ENCODE measurements around the gene CD48. TPM values are rescaled to one million over a fixed set of nuclear protein-coding genes. Genes with fewer than 3 reads are reported as not detected.

The CD48 gene
- total and polyA plus RNA-seq, 2 of the 4 experiments (the other 2 are of a cell fraction): not detected

GRCh38 chr1:160744852-160745520, 33.4 kb upstream of the CD48 start:
- H3K9me3 ChIP-seq (ENCODE audit: control insufficient read depth, insufficient read depth, low read length): no peaks in the 10 kb centered on the region
- no peak overlapping the region for H4K5ac ChIP-seq (ENCODE audit: low read depth, low read length)
- no peak overlapping the region for H4K91ac ChIP-seq (ENCODE audit: insufficient read depth, low read depth, low read length)
- H3K36me3 ChIP-seq (ENCODE audit: control insufficient read depth, insufficient read depth, low read length): no peaks in the 10 kb centered on the region
- H4K20me1 ChIP-seq (ENCODE audit: insufficient read depth, low read length): no peaks in the 10 kb centered on the region
- WGBS, 2 experiments (ENCODE audit: extremely low coverage in 2 of 2, insufficient read length in 1 of 2): no CpG with 5 or more reads among the region's 5 CpGs
- H3K9me1 ChIP-seq (ENCODE audit: insufficient read depth, low read length): no peaks in the 10 kb centered on the region
- no peaks in the 10 kb centered on the region for H3K4me1 ChIP-seq (ENCODE audit: control insufficient read depth, insufficient read depth, low read length)
- intact Hi-C loops (cut with micrococcal nuclease) (no loop called here), dilution Hi-C loops (cut with HindIII; ENCODE audit: low sequenced_read_pairs, unreplicated experiment) (no loop called here), in situ Hi-C loops (cut with MboI; ENCODE audit: low sequenced_read_pairs) (no loop called here)
- H3K4me2 ChIP-seq (ENCODE audit: low read depth, low read length): no peak overlapping the region
- H3K14ac ChIP-seq (replicated peaks; ENCODE audit: low read depth, low read length): no peak overlapping the region
- DNase-seq (no peak), ATAC-seq (ENCODE audit: low read depth) (no peak)
- H3K9ac ChIP-seq (ENCODE audit: low read depth, low read length): no peak overlapping the region
- TF ChIP-seq FOS (IDR thresholded peaks at IDR 0.05; ENCODE audit: low read depth, low read length) (no peak), MXI1 (IDR thresholded peaks at IDR 0.05; ENCODE audit: borderline replicate concordance, low read depth, low read length) (no peak), RCOR1 (IDR thresholded peaks at IDR 0.05; ENCODE audit: insufficient replicate concordance, low read length) (no peak), RAD21 (IDR thresholded peaks at IDR 0.05; ENCODE audit: low read length) (no peak), CEBPB (IDR thresholded peaks at IDR 0.05; ENCODE audit: low read depth, low read length) (no peak), MAFK (IDR thresholded peaks at IDR 0.05; ENCODE audit: low read depth, low read length) (no peak)
- no peak overlapping the region for H2AFZ ChIP-seq (replicated peaks; ENCODE audit: low read length, poor library complexity)
- H3K27ac ChIP-seq (ENCODE audit: insufficient read depth, low read length): no peak overlapping the region
- H2BK5ac ChIP-seq (ENCODE audit: low read depth, low read length, poor library complexity, severe bottlenecking): no peak overlapping the region
- no peak overlapping the region for H3K23ac ChIP-seq (ENCODE audit: low read depth, low read length)
- no TSS peak for BruUV-seq (replicated peaks)
- H3K4ac ChIP-seq (ENCODE audit: low read depth, low read length): no peak overlapping the region
- ChIA-PET CTCF (interaction anchor here (1.0 kb wide), 1 partner anchor 18 kb away, joined by 3 read pairs; no protein-coding TSS in a partner anchor), POLR2A (ENCODE audit: unreplicated experiment) (no interaction called here)
- no peak overlapping the region for H2AK5ac ChIP-seq (ENCODE audit: low read depth, low read length)
- H3K4me3 ChIP-seq (ENCODE audit: insufficient read depth, low read depth, low read length): no peak overlapping the region
- no peak overlapping the region for H3K56ac ChIP-seq (ENCODE audit: extremely low read depth, insufficient read depth, low read length)
- H2AK9ac ChIP-seq (replicated peaks; ENCODE audit: low read depth, low read length, poor library complexity): no peak overlapping the region
- no peak overlapping the region for H3K18ac ChIP-seq (ENCODE audit: low read depth, low read length)
- H3K27me3 ChIP-seq (ENCODE audit: control insufficient read depth, insufficient read depth, low read length): no peaks in the 10 kb centered on the region; the same call in 1 of the 2 replicates
- no peak overlapping the region for H2BK20ac ChIP-seq (ENCODE audit: low read depth, low read length)
- H2BK120ac ChIP-seq (ENCODE audit: low read depth, low read length): no peak overlapping the region
- H4K8ac ChIP-seq (ENCODE audit: low read depth in 2 of 2, low read length in 2 of 2): no peak overlapping the region
- no peaks in the 10 kb centered on the region for H3K79me1 ChIP-seq (ENCODE audit: low read depth in 1 of 2, low read length in 2 of 2)
- no peak overlapping the region for H2BK15ac ChIP-seq (ENCODE audit: low read depth, low read length)
